Measurements from ENCODE around the gene HSF4. TPM values are rescaled to one million over a fixed set of nuclear protein-coding genes. Genes with fewer than 3 reads are reported as not detected.

The HSF4 gene
- total and polyA plus RNA-seq, 2 donors (not counting 3 experiments of a cell fraction or from before 2014, with no cell fraction given), result 4.8 to 5.5 TPM

GRCh38 chr16:67185651-67186134, 21.1 kb downstream of the HSF4 start:
- no peaks in the 10 kb centered on the region for H3K9me1 ChIP-seq (replicated peaks; ENCODE audit: control insufficient read depth, extremely low read depth, insufficient read depth, low read length)
- H3K9ac ChIP-seq (replicated peaks; ENCODE audit: extremely low read depth, insufficient read depth, low read length), result no peak overlapping the region
- FAIRE-seq (no peak), DNase-seq (ENCODE audit: low read depth, low spot score) (no peak)
- no peak overlapping the region for H3K27ac ChIP-seq (ENCODE audit: insufficient read depth, low read depth, low read length)
- no peaks in the 10 kb centered on the region for H3K36me3 ChIP-seq (ENCODE audit: control insufficient read depth in 2 of 2, extremely low read depth in 1 of 2, insufficient read depth in 2 of 2, low read length in 2 of 2)
- intact Hi-C loops (cut with micrococcal nuclease) (loop anchor here (1.0 kb wide), 3 partner anchors 25 to 231 kb away; no protein-coding TSS in a partner anchor), dilution Hi-C loops (cut with MboI; ENCODE audit: extremely low pct_ligation_motif_present, low sequenced_read_pairs) (no loop called here)
- no peak overlapping the region for H2AFZ ChIP-seq (ENCODE audit: low read depth, low read length)
- no TSS peak for BruUV-seq (replicated peaks)
- no peaks in the 10 kb centered on the region for H3K9me3 ChIP-seq (replicated peaks; ENCODE audit: control insufficient read depth, insufficient read depth, low read length)
- CTCF ChIA-PET, result interaction anchor here (0.6 to 3.5 kb wide), 27 partner anchors 9 to 238 kb away, joined by 3 to 40 read pairs (median 6); partner anchors contain the start of genes CBFB, CES3, FBXL8 and HSF4
- no peaks in the 10 kb centered on the region for H3K27me3 ChIP-seq (ENCODE audit: control insufficient read depth in 2 of 2, insufficient read depth in 2 of 2, low read length in 2 of 2)
- H3K79me2 ChIP-seq (ENCODE audit: control insufficient read depth, insufficient read depth, low read length), result peaks cover 13% of the 10 kb centered on the region
- H4K20me1 ChIP-seq (replicated peaks; ENCODE audit: control insufficient read depth, extremely low read depth, insufficient read depth, low read length), result no peaks in the 10 kb centered on the region
- POLR2A ChIA-PET, result no interaction called here
- peaks cover 43% of the 10 kb centered on the region for H3K4me1 ChIP-seq (ENCODE audit: control insufficient read depth, extremely low read depth, insufficient read depth, low read length)
- H3K4me2 ChIP-seq (ENCODE audit: insufficient read depth, low read length), result no peak overlapping the region
- H3K4me3 ChIP-seq (replicated peaks in 1 of 3; ENCODE audit: insufficient read depth in 1 of 3, low read depth in 1 of 3, low read length in 3 of 3), result no peak overlapping the region
- TF ChIP-seq EZH2 (IDR thresholded peaks at IDR 0.05; ENCODE audit: borderline replicate concordance, low read depth, low read length, severe bottlenecking) (no peak), MAX (IDR thresholded peaks at IDR 0.05; ENCODE audit: insufficient read depth, insufficient read length) (no peak), POLR2AphosphoS5 (IDR thresholded peaks at IDR 0.05; ENCODE audit: insufficient read depth, low read depth, low read length) (no peak), JUN (IDR thresholded peaks at IDR 0.05; ENCODE audit: borderline replicate concordance, insufficient read depth, insufficient read length, low read depth) (no peak), MYC (IDR thresholded peaks at IDR 0.05; ENCODE audit: low read depth, low read length) (no peak), GATA2 (IDR thresholded peaks at IDR 0.05; ENCODE audit: insufficient read depth, insufficient read length, low read depth, low read length) (no peak)

- H2AFZ ChIP-seq (ENCODE audit: low read depth, low read length), result no peak overlapping the region
- H3K9ac ChIP-seq (replicated peaks; ENCODE audit: extremely low read depth, insufficient read depth, low read length), result no peak overlapping the region
- no peaks in the 10 kb centered on the region for H4K20me1 ChIP-seq (replicated peaks; ENCODE audit: control insufficient read depth, extremely low read depth, insufficient read depth, low read length)
- H3K27ac ChIP-seq (ENCODE audit: insufficient read depth, low read depth, low read length), result no peak overlapping the region
- DNase-seq (ENCODE audit: low read depth, low spot score) (no peak), FAIRE-seq (no peak)
- H3K36me3 ChIP-seq (ENCODE audit: control insufficient read depth in 2 of 2, extremely low read depth in 1 of 2, insufficient read depth in 2 of 2, low read length in 2 of 2), result no peaks in the 10 kb centered on the region
- intact Hi-C loops (cut with micrococcal nuclease), result no loop called here
- H3K9me1 ChIP-seq (replicated peaks; ENCODE audit: control insufficient read depth, extremely low read depth, insufficient read depth, low read length), result no peaks in the 10 kb centered on the region
- peaks cover 13% of the 10 kb centered on the region for H3K79me2 ChIP-seq (ENCODE audit: control insufficient read depth, insufficient read depth, low read length)
- H3K27me3 ChIP-seq (ENCODE audit: control insufficient read depth in 2 of 2, insufficient read depth in 2 of 2, low read length in 2 of 2), result no peaks in the 10 kb centered on the region
- H3K4me1 ChIP-seq (ENCODE audit: control insufficient read depth, extremely low read depth, insufficient read depth, low read length), result peaks cover 44% of the 10 kb centered on the region
- dilution Hi-C loops (cut with MboI; ENCODE audit: extremely low pct_ligation_motif_present, low sequenced_read_pairs), result no loop called here
- POLR2A ChIA-PET, result no interaction called here
- H3K4me2 ChIP-seq (ENCODE audit: insufficient read depth, low read length), result no peak overlapping the region
- TF ChIP-seq EZH2 (IDR thresholded peaks at IDR 0.05; ENCODE audit: borderline replicate concordance, low read depth, low read length, severe bottlenecking), result no peak
- no peak for TF ChIP-seq POLR2AphosphoS5 (IDR thresholded peaks at IDR 0.05; ENCODE audit: insufficient read depth, low read depth, low read length)
- no peak for TF ChIP-seq JUN (IDR thresholded peaks at IDR 0.05; ENCODE audit: borderline replicate concordance, insufficient read depth, insufficient read length, low read depth)
- no peak for TF ChIP-seq POLR2A (IDR thresholded peaks at IDR 0.05; ENCODE audit: low read depth, low read length)
- no peak for TF ChIP-seq MAX (IDR thresholded peaks at IDR 0.05; ENCODE audit: insufficient read depth, insufficient read length)
- TF ChIP-seq FOS (IDR thresholded peaks at IDR 0.05; ENCODE audit: borderline replicate concordance, insufficient read depth, low read length), result no peak
- no peak for TF ChIP-seq CTCF (IDR thresholded peaks at IDR 0.05; ENCODE audit: extremely low read depth in 1 of 2, insufficient read depth in 1 of 2, low read depth in 1 of 2, low read length in 2 of 2)
- no peak for TF ChIP-seq MYC (IDR thresholded peaks at IDR 0.05; ENCODE audit: low read depth, low read length)
- TF ChIP-seq GATA2 (IDR thresholded peaks at IDR 0.05; ENCODE audit: insufficient read depth, insufficient read length, low read depth, low read length), result no peak
- H3K4me3 ChIP-seq (replicated peaks in 1 of 3; ENCODE audit: insufficient read depth in 1 of 3, low read depth in 1 of 3, low read length in 3 of 3), result no peak overlapping the region
- no TSS peak for BruUV-seq (replicated peaks)
- H3K9me3 ChIP-seq (replicated peaks; ENCODE audit: control insufficient read depth, insufficient read depth, low read length), result no peaks in the 10 kb centered on the region
- CTCF ChIA-PET, result interaction anchor here (0.7 to 1.6 kb wide), 3 partner anchors 11 to 218 kb away, joined by 3 to 5 read pairs (median 5); no protein-coding TSS in a partner anchor
These were observed 22.0 kb downstream of the HSF4 start for GRCh38 chr16:67186550-67186950.

All from endothelial cell of umbilical vein (primary cell).